Muscle of arm (tissue), 12 donors: Measurements from ENCODE around the gene CCDC146. TPM values are rescaled to one million over a fixed set of nuclear protein-coding genes. Genes with fewer than 3 reads are reported as not detected.

Source experiments
- DNase-seq: peaks from one replicate; pipeline ENCODE4 v3.0.0-alpha.2; 2013
- polyA plus RNA-seq, 12 donors: library from polyadenylated mRNA; unstranded; fragments of 120-200 nt; gene quantifications; one replicate each; pipeline ENCODE4 v1.2.1, GENCODE V29; 2013; ENCODE audit not compliant: insufficient read length in 12 of 12

Gene CCDC146
- polyA plus RNA-seq, 12 donors = 6.5 to 25.0 (median 11.3) TPM; not detected in 1

GRCh38 chr7:77284005-77284404, 161.6 kb downstream of the CCDC146 start:
- DNase-seq = no peak

GRCh38 chr7:77284616-77285015, 162.2 kb downstream of the CCDC146 start:
- DNase-seq = no peak

GRCh38 chr7:77288676-77289320, 166.4 kb downstream of the CCDC146 start:
- DNase-seq = no peak

- DNase-seq = no peak
These were observed 167.0 kb downstream of the CCDC146 start for GRCh38 chr7:77289387-77289786.

- DNase-seq = no peak
These were observed 168.0 kb downstream of the CCDC146 start for GRCh38 chr7:77290425-77290824.

GRCh38 chr7:77293046-77293445, 170.6 kb downstream of the CCDC146 start:
- no peak for DNase-seq

- no peak for DNase-seq
These were observed 173.1 kb downstream of the CCDC146 start for GRCh38 chr7:77295549-77295948.

GRCh38 chr7:77306231-77307067, 184.0 kb downstream of the CCDC146 start:
- DNase-seq = no peak

- DNase-seq = no peak
These were observed 186.4 kb downstream of the CCDC146 start for GRCh38 chr7:77308792-77309191.

GRCh38 chr7:77309714-77310220, 187.4 kb downstream of the CCDC146 start:
- DNase-seq = no peak

- DNase-seq = no peak
These were observed 188.6 kb downstream of the CCDC146 start for GRCh38 chr7:77310982-77311381.

GRCh38 chr7:77313085-77313484, 190.7 kb downstream of the CCDC146 start:
- peak; percentile 59 for DNase-seq

- no peak for DNase-seq
These were observed 191.6 kb downstream of the CCDC146 start for GRCh38 chr7:77313876-77314480.

GRCh38 chr7:77315182-77315591, 192.8 kb downstream of the CCDC146 start:
- DNase-seq = peak; percentile 82

GRCh38 chr7:77316219-77316978, 194.0 kb downstream of the CCDC146 start:
- no peak for DNase-seq

GRCh38 chr7:77318019-77318418, 195.6 kb downstream of the CCDC146 start:
- DNase-seq = no peak

- no peak for DNase-seq
These were observed 197.7 kb downstream of the CCDC146 start for GRCh38 chr7:77320137-77320536.

GRCh38 chr7:77320714-77321113, 198.3 kb downstream of the CCDC146 start:
- DNase-seq = no peak

GRCh38 chr7:77321300-77321699, 198.9 kb downstream of the CCDC146 start:
- DNase-seq = no peak

GRCh38 chr7:77326131-77326530, 203.7 kb downstream of the CCDC146 start:
- no peak for DNase-seq

GRCh38 chr7:77327067-77327931, 204.9 kb downstream of the CCDC146 start:
- DNase-seq = no peak
